GM10266 (cell line): ENCODE results near the gene MYH6.

Source experiments
- DNase-seq: peaks from one replicate; pipeline ENCODE4 v3.0.0; 2012; ENCODE audit errors: extremely low spot score
- CTCF ChIP-seq: IDR thresholded peaks from 2 replicates; pipeline ENCODE4 v1.5.1; 2012; ENCODE audit warnings: mild to moderate bottlenecking, low read depth; ENCODE audit not compliant: control insufficient read depth, insufficient read depth; ENCODE audit errors: missing control alignments

MYH6 gene

GRCh38 chr14:23446291-23446851 lies 38.3 kb upstream of the MYH6 start:
- no peak for TF ChIP-seq CTCF
- DNase-seq, result no peak

- TF ChIP-seq CTCF, result no peak
- no peak for DNase-seq
Measured at GRCh38 chr14:23445773-23446172, 37.7 kb upstream of the MYH6 start.

- no peak for TF ChIP-seq CTCF
- DNase-seq, result no peak
Measured at GRCh38 chr14:23444314-23444713, 36.2 kb upstream of the MYH6 start.

- TF ChIP-seq CTCF, result no peak
- no peak for DNase-seq
Measured at GRCh38 chr14:23443881-23444280, 35.8 kb upstream of the MYH6 start.

- TF ChIP-seq CTCF, result no peak
- no peak for DNase-seq
Measured at GRCh38 chr14:23443411-23443812, 35.3 kb upstream of the MYH6 start.

- DNase-seq, result no peak
- TF ChIP-seq CTCF, result no peak
Measured at GRCh38 chr14:23442721-23443356, 34.8 kb upstream of the MYH6 start.

- TF ChIP-seq CTCF, result no peak
- DNase-seq, result no peak
Measured at GRCh38 chr14:23441076-23441475, 33.0 kb upstream of the MYH6 start.
